Measurements from ENCODE around the gene NAT8L. TPM values are rescaled to one million over a fixed set of nuclear protein-coding genes. Genes with fewer than 3 reads are reported as not detected.
A peak's percentile ranks its signal among the peaks of the same experiment; 100 is the strongest.

Gene NAT8L
- total RNA-seq, 4 donors from 2014 or later: under 0.01 to 0.45 (median 0.20) TPM

- intact Hi-C loops (cut with DNase I): no loop called here
- H3K4me3 ChIP-seq: peak overlapping the region in 1 of 4 donors; percentile 48
- DNase-seq (ENCODE audit: extremely low spot score): no peak
- H3K36me3 ChIP-seq: no peaks in the 10 kb centered on the region
- WGBS: 80% methylated on average over 25 of the region's 26 CpGs
- H3K27ac ChIP-seq (replicated peaks in 1 of 4): no peak overlapping the region
- H3K9me3 ChIP-seq: no peaks in the 10 kb centered on the region
- peaks cover 0 to 90% (median 23%) of the 10 kb centered on the region in 4 donors for H3K27me3 ChIP-seq
- peaks cover 3 to 26% (median 23%) of the 10 kb centered on the region in 4 donors for H3K4me1 ChIP-seq
- TF ChIP-seq POLR2AphosphoS5 (IDR thresholded peaks at IDR 0.05) (no peak), CTCF (IDR thresholded peaks at IDR 0.05) (no peak), POLR2A (IDR thresholded peaks at IDR 0.05; ENCODE audit: low read depth) (no peak), EP300 (IDR thresholded peaks at IDR 0.05) (no peak)
These were observed 1.6 kb upstream of the NAT8L start for GRCh38 chr4:2057382-2058065.

GRCh38 chr4:2058264-2059045 lies 672 bp upstream of the NAT8L start:
- intact Hi-C loops (cut with DNase I): no loop called here
- 3% methylated on average over 13 of the region's 93 CpGs for WGBS

GRCh38 chr4:2059726-2060602 lies 837 bp downstream of the NAT8L start:
- H3K4me1 ChIP-seq: peaks cover 3 to 26% (median 23%) of the 10 kb centered on the region in 4 donors
- H3K27me3 ChIP-seq: peaks cover 0 to 91% (median 21%) of the 10 kb centered on the region in 4 donors
- no peaks in the 10 kb centered on the region for H3K36me3 ChIP-seq
- DNase-seq (ENCODE audit: extremely low spot score): no peak
- intact Hi-C loops (cut with DNase I): no loop called here
- TF ChIP-seq CTCF (IDR thresholded peaks at IDR 0.05) (no peak), EP300 (IDR thresholded peaks at IDR 0.05) (no peak), POLR2A (IDR thresholded peaks at IDR 0.05; ENCODE audit: low read depth) (no peak)
- no peak overlapping the region for H3K27ac ChIP-seq (replicated peaks in 1 of 4)
- peak overlapping the region; percentile 32 to 62 (median 40) for H3K4me3 ChIP-seq
- WGBS: 13% methylated on average over 13 of the region's 102 CpGs
- H3K9me3 ChIP-seq: no peaks in the 10 kb centered on the region

More at GRCh38 chr4:2058264-2059045, 672 bp upstream of the NAT8L start:
- Histone ChIP-seq H3K27me3 (peaks cover 0 to 91% (median 23%) of the 10 kb centered on the region in 4 donors), H3K9me3 (no peaks in the 10 kb centered on the region), H3K4me1 (peaks cover 3 to 26% (median 23%) of the 10 kb centered on the region in 4 donors), H3K36me3 (no peaks in the 10 kb centered on the region), H3K27ac (replicated peaks in 1 of 4) (no peak overlapping the region), H3K4me3 (peak overlapping the region; percentile 48 to 62 (median 50))
- DNase-seq (ENCODE audit: extremely low spot score): no peak
- no peak for TF ChIP-seq CTCF (IDR thresholded peaks at IDR 0.05)

- Histone ChIP-seq H3K36me3 (no peaks in the 10 kb centered on the region), H3K9me3 (no peaks in the 10 kb centered on the region), H3K4me3 (peak overlapping the region in 2 of 4 donors; percentile 48 to 62), H3K27ac (replicated peaks in 1 of 4) (no peak overlapping the region), H3K27me3 (peaks cover 0 to 93% (median 21%) of the 10 kb centered on the region in 4 donors), H3K4me1 (peaks cover 3 to 26% (median 23%) of the 10 kb centered on the region in 4 donors)
- no peak for DNase-seq (ENCODE audit: extremely low spot score)
- TF ChIP-seq EP300 (IDR thresholded peaks at IDR 0.05) (no peak), POLR2AphosphoS5 (IDR thresholded peaks at IDR 0.05) (no peak), POLR2A (IDR thresholded peaks at IDR 0.05; ENCODE audit: low read depth) (no peak), CTCF (IDR thresholded peaks at IDR 0.05) (no peak)
- intact Hi-C loops (cut with DNase I): no loop called here
- WGBS: 62% methylated on average over 10 of the region's 54 CpGs
These were observed 1.6 kb downstream of the NAT8L start for GRCh38 chr4:2060611-2061185.

All from esophagus muscularis mucosa (tissue), 4 donors.